Adrenal gland (tissue), 5 donors: ENCODE measurements around the gene FOXI1.
"Not testable (repeated sequence)": the region's sequence is repeated elsewhere in the genome, so short reads cannot be mapped to it uniquely, and the experiment has no call there.

Experiments
- POLR2A ChIP-seq, 2 donors: fragments of 450-650 bp; IDR thresholded peaks; one replicate each; pipeline ENCODE4 v1.6.1; 2017; ENCODE audit warnings: antibody characterized with exemption in 2 of 2, mild to moderate bottlenecking in 2 of 2, moderate library complexity in 1 of 2
- TF ChIP-seq, protein P1 (sequence below), 6 experiments: fragments of 450-650 bp in 4 of 6; fragments of 200-600 bp in 2 of 6; sonication (generic) in 1 of 6; IDR thresholded peaks; 1 replicate in 5 of 6; 2 replicates in 1 of 6; pipeline versions ENCODE4 v1.5.1 to v1.8.0; 2016 to 2021; ENCODE audit warnings: antibody characterized with exemption in 6 of 6, mild to moderate bottlenecking in 2 of 6, moderate library complexity in 1 of 6
- donor health status: DM: no; HTN: no; CAD: no.

DNA sequence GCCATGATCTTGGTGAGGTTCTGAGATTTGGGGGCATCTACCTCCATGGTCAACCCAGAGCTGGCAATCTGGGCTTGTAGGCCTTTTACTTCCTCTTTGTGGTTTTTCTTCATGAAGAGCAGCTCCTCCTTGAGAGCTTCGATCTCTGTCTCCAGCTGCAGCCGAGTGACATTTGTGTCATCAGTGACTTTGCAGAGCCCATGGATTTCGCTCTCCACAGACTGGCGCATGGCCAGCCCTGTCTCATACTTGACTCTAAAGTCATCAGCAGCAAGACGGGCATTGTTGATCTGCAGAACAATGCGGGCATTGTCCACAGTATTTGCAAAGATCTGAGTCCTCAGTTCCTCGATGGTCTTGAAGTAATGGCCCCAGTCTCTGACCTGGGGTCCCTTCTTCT is 35.5 kb downstream of the FOXI1 start:
- not testable (repeated sequence) for TF ChIP-seq POLR2A (IDR thresholded peaks at IDR 0.05)
- TF ChIP-seq, protein P1, sequence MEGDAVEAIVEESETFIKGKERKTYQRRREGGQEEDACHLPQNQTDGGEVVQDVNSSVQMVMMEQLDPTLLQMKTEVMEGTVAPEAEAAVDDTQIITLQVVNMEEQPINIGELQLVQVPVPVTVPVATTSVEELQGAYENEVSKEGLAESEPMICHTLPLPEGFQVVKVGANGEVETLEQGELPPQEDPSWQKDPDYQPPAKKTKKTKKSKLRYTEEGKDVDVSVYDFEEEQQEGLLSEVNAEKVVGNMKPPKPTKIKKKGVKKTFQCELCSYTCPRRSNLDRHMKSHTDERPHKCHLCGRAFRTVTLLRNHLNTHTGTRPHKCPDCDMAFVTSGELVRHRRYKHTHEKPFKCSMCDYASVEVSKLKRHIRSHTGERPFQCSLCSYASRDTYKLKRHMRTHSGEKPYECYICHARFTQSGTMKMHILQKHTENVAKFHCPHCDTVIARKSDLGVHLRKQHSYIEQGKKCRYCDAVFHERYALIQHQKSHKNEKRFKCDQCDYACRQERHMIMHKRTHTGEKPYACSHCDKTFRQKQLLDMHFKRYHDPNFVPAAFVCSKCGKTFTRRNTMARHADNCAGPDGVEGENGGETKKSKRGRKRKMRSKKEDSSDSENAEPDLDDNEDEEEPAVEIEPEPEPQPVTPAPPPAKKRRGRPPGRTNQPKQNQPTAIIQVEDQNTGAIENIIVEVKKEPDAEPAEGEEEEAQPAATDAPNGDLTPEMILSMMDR (IDR thresholded peaks at IDR 0.05), result not testable (repeated sequence)
